IPS-NIHi11 (cell line): ENCODE results near the gene FYCO1.

ENCODE experiments used
- DNase-seq: peaks from one replicate; pipeline ENCODE4 v3.0.0; 2012; ENCODE audit warnings: mixed read lengths, low spot score

Gene FYCO1

GRCh38 chr3:45915518-45916231, 79.9 kb downstream of the FYCO1 start:
- peak; percentile 49 for DNase-seq

- DNase-seq = no peak
Observed at GRCh38 chr3:45915059-45915439, 80.6 kb downstream of the FYCO1 start.

GRCh38 chr3:45914362-45915058, 81.1 kb downstream of the FYCO1 start:
- DNase-seq = no peak

DNA sequence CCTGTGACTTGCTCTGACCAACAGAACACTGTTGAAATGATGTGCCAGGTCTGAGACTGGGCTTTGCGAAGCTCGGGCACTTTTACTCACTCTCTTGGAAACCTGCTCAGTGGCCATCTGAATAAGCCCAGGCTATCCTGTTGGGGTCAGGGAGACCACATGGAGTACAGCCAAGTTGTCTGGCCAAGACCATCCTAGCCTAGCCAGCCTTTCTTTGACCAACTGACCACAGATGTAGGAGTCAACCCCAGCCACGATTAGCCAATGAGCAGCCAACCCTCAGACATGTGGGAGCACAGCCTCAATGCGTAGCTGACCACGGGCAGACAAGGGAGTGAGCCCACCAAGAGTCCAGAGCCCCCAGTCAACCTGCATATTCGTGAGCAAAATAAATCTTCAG, 83.2 kb downstream of the FYCO1 start:
- no peak for DNase-seq

DNA sequence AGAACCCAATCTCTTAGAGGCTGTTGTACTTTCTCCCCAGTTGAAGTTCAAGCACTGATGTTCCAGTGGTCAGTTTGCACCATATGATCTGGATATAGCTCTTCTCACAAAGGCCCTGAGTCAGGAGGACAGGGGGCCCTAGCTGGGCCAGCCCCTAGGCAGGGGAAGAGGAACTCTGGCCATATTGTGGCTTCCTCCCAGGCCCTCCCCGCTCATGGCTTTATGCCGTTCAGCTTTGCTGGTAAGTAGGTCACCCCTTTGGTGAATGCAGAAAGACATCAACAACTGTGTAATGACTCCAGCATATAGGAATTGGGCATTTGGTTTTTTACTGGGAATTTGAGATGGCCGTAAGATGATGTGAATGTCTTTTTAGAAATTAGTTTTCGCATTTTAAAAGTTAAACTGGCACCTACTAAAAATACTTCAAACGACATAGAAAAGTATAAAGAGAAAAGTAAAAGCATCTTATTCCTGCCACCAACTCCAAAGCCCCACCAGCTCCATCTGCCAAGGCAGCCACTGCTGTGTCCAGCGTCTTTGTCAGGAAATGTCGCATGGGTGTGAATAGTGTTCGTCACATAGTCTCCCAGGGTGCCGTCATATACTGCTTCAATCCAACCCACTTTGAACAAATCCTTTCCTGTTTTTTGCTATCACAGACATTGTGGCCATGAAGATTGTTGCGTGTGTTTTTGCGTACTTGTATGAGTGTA, 84.0 kb downstream of the FYCO1 start:
- DNase-seq = no peak

DNA sequence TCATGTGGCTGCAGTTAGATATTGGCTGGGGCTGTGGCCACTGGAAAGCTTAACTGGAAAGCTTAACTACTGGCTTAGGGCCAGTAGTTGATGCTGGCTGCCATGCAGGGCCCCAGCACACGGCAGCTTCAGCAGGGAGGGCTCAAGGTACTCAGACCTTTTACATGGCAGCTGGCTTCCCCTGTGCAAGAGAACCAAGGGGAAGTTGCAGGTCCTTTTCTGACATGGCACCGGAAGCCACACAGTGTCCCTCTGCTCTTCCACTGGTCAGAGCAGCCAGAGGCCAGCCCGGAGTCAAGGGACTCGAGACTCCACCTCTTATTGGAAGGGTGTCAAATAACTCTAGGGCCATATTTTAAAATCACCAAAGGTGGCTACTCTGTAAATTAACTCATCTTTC, 84.7 kb downstream of the FYCO1 start:
- no peak for DNase-seq

- DNase-seq = no peak
Observed at GRCh38 chr3:45909542-45909941, 86.1 kb downstream of the FYCO1 start.

DNA sequence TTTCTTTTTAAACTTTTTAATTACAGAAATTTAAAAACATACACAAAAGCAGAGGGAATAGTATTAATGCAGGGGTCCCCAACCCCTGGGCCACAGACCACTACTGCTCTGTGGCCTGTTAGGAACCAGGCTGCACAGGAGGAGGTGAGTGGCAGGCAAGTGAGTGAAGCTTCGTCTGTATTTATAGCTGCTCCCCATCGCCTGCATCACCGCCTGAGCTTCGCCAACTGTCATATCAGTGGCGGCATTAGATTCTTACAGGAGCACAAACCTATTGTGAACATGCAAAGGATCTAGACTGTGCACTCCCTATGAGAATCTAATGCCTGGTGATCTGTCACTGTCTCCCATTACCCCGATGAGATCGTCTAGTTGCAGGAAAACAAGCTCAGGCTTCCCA, 86.9 kb downstream of the FYCO1 start:
- no peak for DNase-seq

DNA sequence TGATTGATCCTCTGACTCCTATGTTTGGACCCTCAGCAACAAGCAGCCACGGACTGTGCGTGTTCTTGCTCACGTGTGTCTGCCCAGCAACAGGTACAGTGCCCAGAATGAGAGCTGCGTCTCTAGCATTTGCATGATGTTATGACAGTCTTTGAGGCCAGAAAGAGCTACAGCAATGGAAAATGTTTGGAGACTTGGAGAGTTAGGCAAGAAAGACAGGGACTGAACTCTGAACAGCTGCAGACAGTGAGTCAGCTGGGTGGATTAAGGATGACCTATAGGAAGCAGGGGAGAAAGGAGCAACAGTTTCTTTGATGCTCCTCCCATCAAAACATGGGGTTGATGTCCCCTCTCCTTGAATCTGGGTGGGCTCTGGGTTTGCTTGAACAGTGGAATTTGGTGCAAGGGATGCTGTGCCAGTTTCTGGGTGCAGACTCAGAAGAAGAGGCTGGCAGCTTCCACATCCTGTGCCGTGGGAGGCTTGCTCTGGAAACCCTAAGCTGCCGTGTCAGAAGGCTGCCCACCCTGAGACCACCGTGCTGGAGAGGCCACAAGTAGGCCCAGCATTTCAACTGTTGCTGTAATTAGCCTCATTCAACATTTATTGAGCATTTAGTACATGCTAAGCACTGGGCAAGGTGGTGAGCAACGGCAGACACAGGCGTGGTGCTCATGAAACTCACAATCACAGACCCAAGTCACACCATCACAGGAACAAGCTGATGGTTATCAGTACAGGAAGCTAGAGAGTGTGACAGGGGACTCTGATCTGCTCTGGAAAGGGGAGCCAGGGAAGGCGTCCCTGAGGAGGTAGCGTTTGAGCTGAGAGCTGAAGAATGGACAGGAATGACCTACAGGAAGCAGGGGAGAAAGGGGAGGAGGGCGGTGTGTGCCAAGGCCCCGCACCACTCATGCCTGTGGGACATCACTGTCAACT, 87.6 kb downstream of the FYCO1 start:
- no peak for DNase-seq

DNA sequence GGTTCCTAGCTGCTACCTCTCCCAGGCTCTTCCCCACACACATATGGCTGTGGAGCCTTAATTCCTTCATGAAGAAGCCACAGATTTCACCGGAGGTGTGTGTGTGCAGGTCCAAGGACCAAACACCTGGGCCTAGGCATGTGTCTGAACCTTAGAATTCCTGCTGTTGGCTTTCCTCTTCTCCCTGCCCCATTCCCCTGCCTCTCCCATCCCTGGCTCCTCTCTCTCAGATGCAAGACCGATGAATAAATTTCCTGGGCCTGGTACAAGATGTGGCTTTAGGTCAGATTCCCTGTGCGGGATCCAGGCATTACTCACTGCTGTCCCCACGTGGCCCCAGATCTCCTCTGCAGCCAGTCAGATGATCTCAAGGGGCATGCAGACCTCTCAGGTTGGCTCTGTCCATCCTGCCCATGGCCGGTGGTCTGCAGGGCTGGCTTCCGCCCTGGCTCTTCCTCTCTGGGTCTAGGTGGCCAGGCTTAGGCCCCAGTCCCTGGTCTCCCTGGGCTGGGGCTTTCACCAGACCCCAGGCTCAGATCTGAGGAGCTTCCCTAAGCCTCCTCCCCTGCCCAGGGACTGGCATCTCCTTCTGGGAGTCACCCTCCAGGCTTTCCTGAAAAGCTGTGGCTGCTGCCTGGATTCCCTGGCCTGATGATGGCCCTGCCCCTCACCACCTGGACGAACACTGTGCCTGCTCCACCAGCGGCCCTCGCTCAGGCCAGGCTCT, 88.8 kb downstream of the FYCO1 start:
- peak; percentile 71 for DNase-seq

DNA sequence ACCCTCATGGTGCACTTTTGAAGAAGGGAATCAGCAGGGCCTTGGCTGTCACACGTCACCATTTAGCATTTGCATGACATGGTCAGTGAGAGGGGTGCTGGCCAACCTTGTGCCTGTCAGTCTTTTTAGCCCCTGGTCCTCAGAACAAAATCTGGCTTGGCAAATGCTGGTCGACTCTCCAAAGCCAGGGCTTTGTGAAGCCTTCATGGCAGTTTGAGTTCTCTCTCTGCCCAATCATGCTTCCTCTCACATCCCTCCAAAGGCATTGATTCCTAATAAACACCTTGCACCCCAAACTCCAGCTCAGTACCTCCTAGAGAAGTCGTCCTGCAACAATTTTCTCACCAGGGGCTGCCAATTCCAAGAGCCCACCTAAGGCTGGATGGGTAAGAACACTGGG, 89.9 kb downstream of the FYCO1 start:
- no peak for DNase-seq

DNA sequence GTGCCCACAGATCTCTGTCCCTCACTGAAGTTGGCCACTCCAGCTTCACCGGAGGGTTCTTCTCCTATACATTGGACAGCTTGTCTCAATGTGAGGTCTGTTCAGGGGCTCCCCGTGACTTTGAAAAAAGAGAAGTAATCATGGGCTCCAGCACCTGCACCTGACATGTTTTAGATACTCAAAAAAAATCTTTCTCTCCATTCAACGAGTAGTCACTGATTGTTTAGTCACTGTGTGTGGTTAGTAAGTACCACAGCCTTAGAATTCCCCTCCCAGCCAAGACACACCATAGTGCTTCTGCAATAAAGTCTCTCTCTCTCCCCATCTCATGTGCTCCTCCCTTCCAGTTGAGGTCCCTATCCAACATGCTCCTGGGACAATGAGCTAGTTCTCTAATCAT, 90.7 kb downstream of the FYCO1 start:
- no peak for DNase-seq

- no peak for DNase-seq
Observed at GRCh38 chr3:45896956-45897355, 98.7 kb downstream of the FYCO1 start.

DNA sequence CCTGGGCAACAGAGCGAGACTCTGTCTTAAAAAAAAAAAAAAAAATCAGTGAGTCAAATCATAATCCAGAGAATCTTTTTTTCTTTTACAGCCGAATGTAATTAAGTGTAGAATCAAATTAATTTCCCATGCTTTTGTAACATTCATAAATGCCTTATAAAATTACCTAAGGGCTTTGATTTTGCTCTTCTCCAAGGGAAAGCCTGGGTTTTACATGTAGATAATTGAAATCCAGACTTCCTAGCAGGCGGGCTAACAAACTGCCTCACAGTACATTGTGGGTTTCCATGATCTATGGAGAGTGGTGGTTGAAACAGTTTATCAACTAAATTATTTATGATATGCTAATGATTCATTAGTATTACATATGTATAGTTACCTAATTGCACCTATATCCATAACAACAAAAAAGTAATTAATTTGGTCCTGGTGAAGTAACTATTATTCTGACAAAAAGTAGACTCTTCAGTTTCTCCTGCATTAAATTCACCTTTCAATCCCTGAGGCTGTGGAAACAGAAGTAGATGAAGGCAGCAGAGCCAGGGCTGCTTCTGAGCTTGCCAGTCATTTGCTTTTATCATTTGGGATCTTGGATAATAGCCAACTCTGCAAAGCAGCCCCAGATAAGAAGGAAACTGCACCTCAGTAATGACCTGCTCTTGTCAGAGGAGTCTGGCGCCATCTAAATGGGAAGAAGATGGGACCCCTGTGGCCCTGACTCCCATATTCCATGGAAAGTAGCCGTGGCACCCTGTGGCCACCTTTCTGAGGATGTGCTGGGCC, 99.7 kb downstream of the FYCO1 start:
- DNase-seq = no peak

GRCh38 chr3:45894015-45894414, 101.6 kb downstream of the FYCO1 start:
- no peak for DNase-seq

- no peak for DNase-seq
Observed at GRCh38 chr3:45892161-45892560, 103.5 kb downstream of the FYCO1 start.

GRCh38 chr3:45890405-45890804, 105.2 kb downstream of the FYCO1 start:
- peak; percentile 34 for DNase-seq

DNA sequence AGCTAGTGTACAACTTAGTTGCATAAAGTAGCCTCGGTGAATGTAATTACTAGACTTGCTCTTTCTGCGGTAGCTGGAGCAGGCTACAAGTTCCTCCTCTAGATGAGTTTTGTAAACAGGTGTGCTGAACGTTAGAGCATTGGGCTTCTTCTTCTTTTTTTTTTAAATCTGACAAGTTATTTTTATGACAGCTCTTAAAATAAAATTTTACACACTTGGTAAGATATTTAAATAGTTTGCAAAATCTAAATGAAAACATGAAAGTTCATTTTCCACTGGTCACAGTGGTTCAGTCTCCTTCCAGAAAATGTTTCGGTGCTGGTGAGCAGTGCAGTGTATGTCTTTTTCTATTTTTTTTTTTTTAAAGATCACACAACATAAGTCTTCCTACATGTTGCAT, 106.3 kb downstream of the FYCO1 start:
- DNase-seq = no peak

DNA sequence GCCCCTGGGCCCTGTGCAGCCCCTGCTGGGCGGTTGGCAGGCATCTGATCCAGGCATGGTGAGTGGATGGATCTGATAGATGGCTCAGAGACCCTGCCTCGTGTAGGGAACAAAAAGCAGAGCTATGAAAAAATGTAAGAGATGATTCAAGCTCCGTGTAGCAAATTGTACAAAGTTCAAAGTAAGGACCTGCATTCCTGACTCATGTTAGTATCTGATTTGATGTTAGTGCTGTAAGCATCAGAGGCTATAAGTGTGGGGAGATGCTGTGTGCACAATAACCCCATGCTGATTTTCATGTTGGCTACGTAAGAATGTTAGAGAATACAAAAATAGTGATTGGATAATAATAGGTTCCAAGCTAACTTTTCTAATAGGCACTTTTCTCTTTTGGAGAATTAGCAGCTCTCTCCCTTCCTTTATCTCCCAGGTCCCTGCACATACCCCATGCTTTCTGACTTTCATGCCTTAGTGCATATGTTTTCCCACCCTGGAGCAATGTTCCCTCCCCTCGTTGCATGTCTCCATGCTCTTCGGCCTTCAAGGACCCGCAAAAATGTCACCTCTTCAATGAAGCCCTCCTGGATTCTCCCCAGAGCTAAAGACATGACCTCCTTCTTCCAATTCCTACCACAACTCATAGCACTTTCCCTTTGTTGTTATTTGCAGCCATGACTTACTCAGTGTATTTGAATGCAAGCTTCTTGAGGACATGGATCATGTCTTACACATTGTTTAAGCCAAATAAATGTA, 107.7 kb downstream of the FYCO1 start:
- no peak for DNase-seq

- no peak for DNase-seq
Observed at GRCh38 chr3:45887285-45887684, 108.3 kb downstream of the FYCO1 start.
